ENCODE data around the gene NXPE3.
"Not testable (repeated sequence)": the region's sequence is repeated elsewhere in the genome, so short reads cannot be mapped to it uniquely, and the experiment has no call there.

DNA sequence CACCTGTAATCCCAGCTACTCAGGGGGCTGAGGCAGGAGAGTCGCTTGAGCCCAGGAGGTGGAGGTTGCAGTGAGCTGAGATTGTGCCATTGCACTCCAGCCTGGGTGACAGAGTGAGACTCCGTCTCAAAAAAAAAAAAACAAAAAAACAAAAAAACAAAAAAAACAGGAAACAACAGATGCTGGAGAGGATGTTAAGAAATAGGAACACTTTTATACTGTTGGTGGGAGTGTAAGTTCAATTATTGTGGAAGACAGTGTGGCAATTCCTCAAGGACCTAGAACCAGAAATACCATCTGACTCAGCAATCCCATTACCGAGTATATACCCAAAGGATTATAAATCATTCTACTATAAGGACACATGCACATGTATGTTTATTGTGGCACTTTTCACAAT, 37.1 kb upstream of the NXPE3 start:
- not testable (repeated sequence) for TF ChIP-seq POLR2A, EP300 (IDR thresholded peaks at IDR 0.05)
- TF ChIP-seq, protein P1, sequence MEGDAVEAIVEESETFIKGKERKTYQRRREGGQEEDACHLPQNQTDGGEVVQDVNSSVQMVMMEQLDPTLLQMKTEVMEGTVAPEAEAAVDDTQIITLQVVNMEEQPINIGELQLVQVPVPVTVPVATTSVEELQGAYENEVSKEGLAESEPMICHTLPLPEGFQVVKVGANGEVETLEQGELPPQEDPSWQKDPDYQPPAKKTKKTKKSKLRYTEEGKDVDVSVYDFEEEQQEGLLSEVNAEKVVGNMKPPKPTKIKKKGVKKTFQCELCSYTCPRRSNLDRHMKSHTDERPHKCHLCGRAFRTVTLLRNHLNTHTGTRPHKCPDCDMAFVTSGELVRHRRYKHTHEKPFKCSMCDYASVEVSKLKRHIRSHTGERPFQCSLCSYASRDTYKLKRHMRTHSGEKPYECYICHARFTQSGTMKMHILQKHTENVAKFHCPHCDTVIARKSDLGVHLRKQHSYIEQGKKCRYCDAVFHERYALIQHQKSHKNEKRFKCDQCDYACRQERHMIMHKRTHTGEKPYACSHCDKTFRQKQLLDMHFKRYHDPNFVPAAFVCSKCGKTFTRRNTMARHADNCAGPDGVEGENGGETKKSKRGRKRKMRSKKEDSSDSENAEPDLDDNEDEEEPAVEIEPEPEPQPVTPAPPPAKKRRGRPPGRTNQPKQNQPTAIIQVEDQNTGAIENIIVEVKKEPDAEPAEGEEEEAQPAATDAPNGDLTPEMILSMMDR (IDR thresholded peaks at IDR 0.05) = not testable (repeated sequence)
